Measurements from ENCODE around the gene SEL1L.
"Not testable (repeated sequence)": the region's sequence is repeated elsewhere in the genome, so short reads cannot be mapped to it uniquely, and the experiment has no call there.

Gene SEL1L

GRCh38 chr14:81446279-81447007 is 87.2 kb downstream of the SEL1L start:
- no peak for DNase-seq

- no peak for DNase-seq
These were observed 92.0 kb downstream of the SEL1L start for GRCh38 chr14:81441626-81442134.

GRCh38 chr14:81440041-81440440 is 93.6 kb downstream of the SEL1L start:
- no peak for DNase-seq

GRCh38 chr14:81437244-81437643 is 96.4 kb downstream of the SEL1L start:
- no peak for DNase-seq

- DNase-seq = peak; percentile 27 to 30
These were observed 97.1 kb downstream of the SEL1L start for GRCh38 chr14:81436296-81437138.

- DNase-seq = peak in 1 of 2 experiments; percentile 31
These were observed 98.0 kb downstream of the SEL1L start for GRCh38 chr14:81435391-81436295.

GRCh38 chr14:81435048-81435390 is 98.6 kb downstream of the SEL1L start:
- DNase-seq = no peak

- no peak for DNase-seq
These were observed 99.4 kb downstream of the SEL1L start for GRCh38 chr14:81434230-81434629.

GRCh38 chr14:81433378-81433777 is 100.3 kb downstream of the SEL1L start:
- no peak for DNase-seq

GRCh38 chr14:81432219-81432661 is 101.4 kb downstream of the SEL1L start:
- DNase-seq = no peak

GRCh38 chr14:81430235-81430634 is 103.4 kb downstream of the SEL1L start:
- DNase-seq = no peak

GRCh38 chr14:81429749-81430148 is 103.9 kb downstream of the SEL1L start:
- not testable (repeated sequence) for DNase-seq

GRCh38 chr14:81429028-81429427 is 104.6 kb downstream of the SEL1L start:
- no peak for DNase-seq

- no peak for DNase-seq
These were observed 106.2 kb downstream of the SEL1L start for GRCh38 chr14:81427348-81428058.

- DNase-seq = peak; percentile 64 to 69
These were observed 110.1 kb downstream of the SEL1L start for GRCh38 chr14:81423504-81423903.
